HG03025 (cell line): Measurements from ENCODE around the gene TNFRSF1A.

Experiments used
- ATAC-seq: cut with Tn5 transposase; IDR thresholded peaks from one replicate; pipeline ENCODE4 v1.9.1; 2021; ENCODE audit warnings: mild to moderate bottlenecking, moderate library complexity; ENCODE audit not compliant: unreplicated experiment, low FRiP score

The TNFRSF1A gene

GRCh38 chr12:6374786-6375160 lies 32.9 kb upstream of the TNFRSF1A start:
- no peak for ATAC-seq

- no peak for ATAC-seq
Observed at GRCh38 chr12:6374028-6374785, 32.3 kb upstream of the TNFRSF1A start.

- no peak for ATAC-seq
Observed at GRCh38 chr12:6373022-6373787, 31.3 kb upstream of the TNFRSF1A start.

- no peak for ATAC-seq
Observed at GRCh38 chr12:6372403-6373003, 30.6 kb upstream of the TNFRSF1A start.

GRCh38 chr12:6370994-6371754 lies 29.3 kb upstream of the TNFRSF1A start:
- no peak for ATAC-seq

- ATAC-seq: no peak
Observed at GRCh38 chr12:6370576-6370935, 28.7 kb upstream of the TNFRSF1A start.

GRCh38 chr12:6369916-6370575 lies 28.2 kb upstream of the TNFRSF1A start:
- ATAC-seq: no peak

GRCh38 chr12:6368906-6369525 lies 27.1 kb upstream of the TNFRSF1A start:
- ATAC-seq: no peak

- no peak for ATAC-seq
Observed at GRCh38 chr12:6367969-6368892, 26.4 kb upstream of the TNFRSF1A start.

GRCh38 chr12:6367065-6367968 lies 25.4 kb upstream of the TNFRSF1A start:
- no peak for ATAC-seq

- ATAC-seq: no peak
Observed at GRCh38 chr12:6364044-6364374, 22.1 kb upstream of the TNFRSF1A start.

GRCh38 chr12:6363330-6364043 lies 21.6 kb upstream of the TNFRSF1A start:
- no peak for ATAC-seq

GRCh38 chr12:6363010-6363329 lies 21.1 kb upstream of the TNFRSF1A start:
- no peak for ATAC-seq

- no peak for ATAC-seq
Observed at GRCh38 chr12:6362403-6362802, 20.5 kb upstream of the TNFRSF1A start.

GRCh38 chr12:6361834-6362233 lies 20.0 kb upstream of the TNFRSF1A start:
- no peak for ATAC-seq

GRCh38 chr12:6360578-6361490 lies 19.0 kb upstream of the TNFRSF1A start:
- ATAC-seq: no peak
